Suprapubic skin (tissue), 4 donors: ENCODE results near the gene DDC.

Experiments
- CTCF ChIP-seq, 2 donors: fragments of 200-600 bp in 1 of 2; fragments of 450-650 bp in 1 of 2; sonication (generic) in 1 of 2; IDR thresholded peaks; one replicate each; pipeline ENCODE4 v1.5.1; 2016 to 2019; ENCODE audit warnings: antibody characterized with exemption in 2 of 2, mild to moderate bottlenecking in 1 of 2, moderate library complexity in 1 of 2
- POLR2A ChIP-seq, 2 donors: fragments of 450-650 bp; IDR thresholded peaks; one replicate each; pipeline ENCODE4 v1.6.1; 2017; ENCODE audit warnings: antibody characterized with exemption in 2 of 2, mild to moderate bottlenecking in 2 of 2, moderate library complexity in 2 of 2
- POLR2AphosphoS5 ChIP-seq, 3 donors: sonication (generic); formaldehyde crosslinking; IDR thresholded peaks; one replicate each; pipeline ENCODE4 v1.6.1; 2017; ENCODE audit warnings: antibody characterized with exemption in 3 of 3

DNA sequence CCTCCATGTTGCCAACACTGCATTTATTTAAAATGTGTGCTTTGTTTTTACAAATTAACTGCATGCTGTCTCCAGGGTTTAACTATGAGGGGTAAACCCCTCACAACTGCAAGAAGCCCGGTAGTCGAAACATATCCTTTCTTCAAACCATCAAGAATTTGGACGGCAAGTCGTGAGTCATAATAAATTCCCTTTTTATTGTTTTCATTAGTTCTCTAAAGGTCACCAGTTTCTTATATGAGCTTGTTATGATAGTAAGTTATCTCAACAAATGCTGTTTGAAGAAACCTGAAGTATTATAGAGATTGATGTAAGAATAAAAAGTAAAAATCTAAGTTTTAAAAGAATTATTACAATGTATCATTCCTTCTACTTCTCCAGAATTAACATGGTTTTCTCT is 102.8 kb downstream of the DDC start:
- TF ChIP-seq POLR2AphosphoS5 (IDR thresholded peaks at IDR 0.05), result no peak
- TF ChIP-seq CTCF (IDR thresholded peaks at IDR 0.05), result no peak
- no peak for TF ChIP-seq POLR2A (IDR thresholded peaks at IDR 0.05)
